GM18951 (cell line): ENCODE data around the gene SIDT2.

ENCODE experiments used
- POLR2A ChIP-seq: IDR thresholded peaks from 4 replicates; pipeline ENCODE4 v1.6.1; 2011; ENCODE audit warnings: mild to moderate bottlenecking; ENCODE audit not compliant: insufficient read length, insufficient read depth; ENCODE audit errors: extremely low read depth
- in situ Hi-C: fragments of 300-500 bp; cut with MboI; formaldehyde crosslinking; loops from one replicate; pipeline ENCODE4 v1.12.0; 2022; ENCODE audit warnings: low sequenced_read_pairs, mixed read lengths, inconsistent platforms; ENCODE audit not compliant: unreplicated experiment

The SIDT2 gene

GRCh38 chr11:117187799-117188481 is 9.4 kb downstream of the SIDT2 start:
- no peak for TF ChIP-seq POLR2A
- in situ Hi-C loops = no loop called here

- TF ChIP-seq POLR2A = no peak
- in situ Hi-C loops = no loop called here
Measured at GRCh38 chr11:117188620-117189081, 10.1 kb downstream of the SIDT2 start.

- in situ Hi-C loops = no loop called here
- no peak for TF ChIP-seq POLR2A
Measured at GRCh38 chr11:117189191-117189940, 10.8 kb downstream of the SIDT2 start.

GRCh38 chr11:117189941-117190544 is 11.5 kb downstream of the SIDT2 start:
- TF ChIP-seq POLR2A = no peak
- in situ Hi-C loops = no loop called here

GRCh38 chr11:117191680-117192400 is 13.3 kb downstream of the SIDT2 start:
- in situ Hi-C loops = no loop called here
- no peak for TF ChIP-seq POLR2A

GRCh38 chr11:117192401-117192875 is 13.9 kb downstream of the SIDT2 start:
- in situ Hi-C loops = no loop called here
- no peak for TF ChIP-seq POLR2A

GRCh38 chr11:117193130-117194020 is 14.8 kb downstream of the SIDT2 start:
- no peak for TF ChIP-seq POLR2A
- in situ Hi-C loops = no loop called here

- TF ChIP-seq POLR2A = no peak
Measured at GRCh38 chr11:117194267-117194666, 15.7 kb downstream of the SIDT2 start.

GRCh38 chr11:117195258-117195657 is 16.7 kb downstream of the SIDT2 start:
- no peak for TF ChIP-seq POLR2A
- in situ Hi-C loops = no loop called here

More at GRCh38 chr11:117194267-117194666, 15.7 kb downstream of the SIDT2 start:
- in situ Hi-C loops = no loop called here

- in situ Hi-C loops = no loop called here
- TF ChIP-seq POLR2A = no peak
Measured at GRCh38 chr11:117195761-117196160, 17.2 kb downstream of the SIDT2 start.

GRCh38 chr11:117197006-117197405 is 18.5 kb downstream of the SIDT2 start:
- TF ChIP-seq POLR2A = no peak
- in situ Hi-C loops = no loop called here
